HepG2 (cell line): ENCODE measurements around the gene ECSIT. TPM values are rescaled to one million over a fixed set of nuclear protein-coding genes. Genes with fewer than 3 reads are reported as not detected.
"Not testable (repeated sequence)": the region's sequence is repeated elsewhere in the genome, so short reads cannot be mapped to it uniquely, and the experiment has no call there.

ENCODE experiments used
- ATAC-seq: fragments of 200-7000 bp; cut with Tn5 transposase; 3 replicates; pipeline ENCODE4 v1.9.1; 2020; ENCODE audit warnings: mild to moderate bottlenecking, moderate library complexity
- BruUV-seq: library from RNA; stranded (reverse); fragments of 400-500 nt; replicated peaks from 2 replicates; lab custom pipeline; 2021; lab: Mats Ljungman, UMichigan
- CTCF ChIA-PET: fragments of 300-600 bp; formaldehyde crosslinking; extraction: SDS; loops from one replicate; lab custom pipeline; 2021; ENCODE audit warnings: low total read pairs, inconsistent platforms, low intra/inter-chr PET ratio; lab: Yijun Ruan, JAX
- POLR2A ChIA-PET: fragments of 350-600 bp; sonication (Branson Sonifier 250); formaldehyde crosslinking; loops from one replicate; lab custom pipeline; 2020; ENCODE audit warnings: antibody characterized with exemption, inconsistent platforms; lab: Yijun Ruan, JAX
- DNase-seq: peaks from one replicate; pipeline ENCODE4 v3.0.0-alpha.2; 2015; ENCODE audit warnings: low spot score
- FAIRE-seq: peaks from 3 replicates; lab custom pipeline; 2011; peaks lifted over from hg19 to GRCh38; lab: Jason Lieb, UNC
- H2AFZ ChIP-seq: one replicate; pipeline ENCODE4 v1.6.1; 2011; ENCODE audit warnings: low read length, inconsistent platforms
- H3K27ac ChIP-seq: fragments of 300-600 bp; 3 replicates; pipeline ENCODE4 v1.8.0; 2011; ENCODE audit warnings: mixed run types, mild to moderate bottlenecking, mixed read lengths, low read length, inconsistent platforms; ENCODE audit not compliant: insufficient read depth; ENCODE audit errors: extremely low read length
- H3K27me3 ChIP-seq, 2 experiments: fragments of 200-600 bp in 1 of 2; 2 replicates in 1 of 2; 3 replicates in 1 of 2; pipeline versions ENCODE4 v1.6.0 to v1.8.0; 2011; ENCODE audit warnings: low read length in 2 of 2, mild to moderate bottlenecking in 2 of 2, moderate library complexity in 2 of 2, inconsistent platforms in 1 of 2; ENCODE audit not compliant: insufficient read depth in 2 of 2, control insufficient read depth in 1 of 2
- H3K36me3 ChIP-seq, 2 experiments: fragments of 200-600 bp in 1 of 2; replicated peaks in 1 of 2; 2 replicates in 1 of 2; 3 replicates in 1 of 2; pipeline versions ENCODE4 v1.5.1 to v1.8.0; 2011; ENCODE audit warnings: low read length in 2 of 2, inconsistent platforms in 1 of 2; ENCODE audit not compliant: insufficient read depth in 2 of 2, control insufficient read depth in 1 of 2
- H3K4me1 ChIP-seq: 2 replicates; pipeline ENCODE4 v1.5.1; 2012; ENCODE audit warnings: low read length, inconsistent platforms; ENCODE audit not compliant: insufficient read depth
- H3K4me2 ChIP-seq: 2 replicates; pipeline ENCODE4 v1.6.0; 2011; ENCODE audit warnings: low read depth, low read length, inconsistent platforms
- H3K4me3 ChIP-seq, 3 experiments: fragments of 200-600 bp in 1 of 3; sonication (generic), shearing (Covaris generic) in 1 of 3; replicated peaks in 1 of 3; 2 replicates each; pipeline ENCODE4 v1.5.1; 2011 to 2016; ENCODE audit warnings: low read length in 3 of 3, inconsistent platforms in 2 of 3, low read depth in 2 of 3, mild to moderate bottlenecking in 2 of 3, control low read depth in 1 of 3, mixed read lengths in 1 of 3; ENCODE audit not compliant: insufficient read depth in 1 of 3
- H3K79me2 ChIP-seq: one replicate; pipeline ENCODE4 v1.6.1; 2011; ENCODE audit warnings: low read length, inconsistent platforms; ENCODE audit not compliant: insufficient read depth
- H3K9ac ChIP-seq: 2 replicates; pipeline ENCODE4 v1.6.0; 2011; ENCODE audit warnings: mild to moderate bottlenecking, low read depth, low read length, inconsistent platforms; ENCODE audit not compliant: insufficient read depth
- H3K9me3 ChIP-seq: 2 replicates; pipeline ENCODE4 v1.5.1; 2012; ENCODE audit warnings: mild to moderate bottlenecking, low read length
- H4K20me1 ChIP-seq: 2 replicates; pipeline ENCODE4 v1.6.0; 2011; ENCODE audit warnings: inconsistent platforms, mild to moderate bottlenecking, low read length, moderate library complexity; ENCODE audit not compliant: insufficient read depth
- ATF2 ChIP-seq: sonication (generic); formaldehyde crosslinking; IDR thresholded peaks from 2 replicates; pipeline ENCODE4 v1.4.0; 2020; ENCODE audit warnings: missing genetic modification reagents
- FLYWCH1 ChIP-seq: sonication (generic); formaldehyde crosslinking; IDR thresholded peaks from 2 replicates; pipeline ENCODE4 v1.8.1; 2023; ENCODE audit warnings: mild to moderate bottlenecking, missing genetic modification reagents
- KDM1A ChIP-seq: IDR thresholded peaks from 2 replicates; pipeline ENCODE4 v1.6.1; 2016; ENCODE audit warnings: missing compliant biosample characterization
- MXD1 ChIP-seq: sonication (generic); formaldehyde crosslinking; IDR thresholded peaks from 2 replicates; pipeline ENCODE4 v1.4.0; 2020; ENCODE audit warnings: mild to moderate bottlenecking, missing genetic modification reagents
- NFATC3 ChIP-seq: sonication (generic); formaldehyde crosslinking; IDR thresholded peaks from 2 replicates; pipeline ENCODE4 v1.5.1; 2020; ENCODE audit warnings: mild to moderate bottlenecking, missing genetic modification reagents
- ZC3H13 ChIP-seq: sonication (generic); formaldehyde crosslinking; IDR thresholded peaks from 2 replicates; pipeline ENCODE4 v1.8.1; 2023; ENCODE audit warnings: mild to moderate bottlenecking, missing genetic modification reagents, moderate library complexity
- ZMYM3 ChIP-seq: sonication (generic); formaldehyde crosslinking; IDR thresholded peaks from 2 replicates; pipeline ENCODE4 v1.5.1; 2020; ENCODE audit warnings: mild to moderate bottlenecking, missing genetic modification reagents
- ZNF512B ChIP-seq: sonication (generic); formaldehyde crosslinking; IDR thresholded peaks from 2 replicates; pipeline ENCODE4 v1.5.1; 2020; ENCODE audit warnings: missing genetic modification reagents, mild to moderate bottlenecking, borderline replicate concordance
- ZNF629 ChIP-seq: sonication (generic); formaldehyde crosslinking; conservative IDR thresholded peaks from 2 replicates; pipeline ENCODE4 v1.5.0; 2020; ENCODE audit warnings: missing genetic modification reagents
- WGBS: methylation state at CpG from one replicate; pipeline ENCODE4 v1.1.6; 2017; ENCODE audit warnings: low lambda C conversion rate; 5-methylcytosine and 5-hydroxymethylcytosine counted together
- in situ Hi-C: cut with HindIII; loops from 2 replicates; pipeline ENCODE4 v1.10.0; 2017; ENCODE audit warnings: low pct_unique_long_range_greater_than_20kb; ENCODE audit not compliant: extremely low pct_ligation_motif_present
- intact Hi-C: fragments of 100-400 bp; cut with micrococcal nuclease; formaldehyde crosslinking; loops from one replicate; pipeline ENCODE4 v1.10.0; 2022; ENCODE audit not compliant: unreplicated experiment
- polyA plus RNA-seq, 8 experiments: library from polyadenylated mRNA; depleted of rRNA in 3 of 8; stranded (reverse) in 7 of 8; unstranded in 1 of 8; fragments of >200 nt; fragmentation: Illumina TruSeq in 4 of 8; extraction: Trizol in 4 of 8; gene quantifications; 2 replicates each; pipeline versions ENCODE4 v1.2.1 to v1.2.3, GENCODE V29; 2011 to 2016; ENCODE audit warnings: low read depth in 4 of 8, missing spikeins in 1 of 8, mixed read lengths in 1 of 8; ENCODE audit not compliant: insufficient read depth in 1 of 8
- total RNA-seq, 5 experiments: library from RNA; depleted of rRNA; stranded (reverse); fragments of >200 nt; fragmentation: Illumina TruSeq; extraction: Trizol; gene quantifications; 2 replicates each; pipeline ENCODE4 v1.2.3, GENCODE V29; 2016; ENCODE audit warnings: low read depth in 1 of 5

The ECSIT gene
- total and polyA plus RNA-seq, 2 of the 13 experiments (the other 11 are each of a cell fraction or from before 2014, with no cell fraction given): 36.4 to 62.3 TPM

- no peak for TF ChIP-seq MXD1 (CRISPR knock-in tag)
- TF ChIP-seq KDM1A (CRISPR knock-in tag): 0 out of 2 replicates have a peak, but pooled peaks have one; percentile 27
- TF ChIP-seq ZMYM3: peak; percentile 88
- TF ChIP-seq FLYWCH1 (CRISPR knock-in tag): no peak
- TF ChIP-seq, all 625 proteins: peak for 5
Observed at GRCh38 chr19:11460207-11460606, 68.7 kb downstream of the ECSIT start (continued).

- DNase-seq, FAIRE-seq, BruUV-seq, H3K36me3 ChIP-seq, CTCF ChIA-PET, POLR2A ChIA-PET, H3K27ac ChIP-seq, ATAC-seq, H3K4me2 ChIP-seq, H3K79me2 ChIP-seq, H3K9ac ChIP-seq, H3K4me3 ChIP-seq, intact Hi-C loops, H4K20me1 ChIP-seq, H3K4me1 ChIP-seq, H2AFZ ChIP-seq, H3K9me3 ChIP-seq: not testable (repeated sequence)
- H3K27me3 ChIP-seq: peaks cover 1 to 12% of the 10 kb centered on the region in 2 experiments; a peak in 2 of 5 replicates
- WGBS: 28% methylated on average over 11 of the region's 11 CpGs
- in situ Hi-C loops: loop anchor here (10.0 kb wide), 1 partner anchor 174 kb away; no protein-coding TSS in a partner anchor
Observed at GRCh38 chr19:11458912-11459311, 70.0 kb downstream of the ECSIT start.

- H3K79me2 ChIP-seq: no peaks in the 10 kb centered on the region
- TF ChIP-seq ZNF512B (CRISPR knock-in tag): no peak
- TF ChIP-seq NFATC3: no peak
- peak; percentile 56 for TF ChIP-seq ZNF629
- no peak for TF ChIP-seq ATF2 (CRISPR knock-in tag)
- TF ChIP-seq ZC3H13 (CRISPR knock-in tag): no peak
- DNase-seq (no peak), FAIRE-seq (no peak), ATAC-seq (no peak)
- H3K27ac ChIP-seq: no peak overlapping the region
- no peak overlapping the region for H3K9ac ChIP-seq
- WGBS: 47% methylated on average over 19 of the region's 19 CpGs
- H4K20me1 ChIP-seq: no peaks in the 10 kb centered on the region
- in situ Hi-C loops: loop anchor here (10.0 kb wide), 1 partner anchor 174 kb away; no protein-coding TSS in a partner anchor
- H3K4me3 ChIP-seq: no peak overlapping the region
- no peaks in the 10 kb centered on the region for H3K9me3 ChIP-seq
- peaks cover 10% of the 10 kb centered on the region for H3K4me1 ChIP-seq
- BruUV-seq: no TSS peak
- ChIA-PET POLR2A (no interaction called here), CTCF (no interaction called here)
- H3K36me3 ChIP-seq: no peaks in the 10 kb centered on the region
- H3K27me3 ChIP-seq: peaks cover 1 to 12% of the 10 kb centered on the region in 2 experiments; a peak in 2 of 5 replicates
- no peak overlapping the region for H3K4me2 ChIP-seq
- no peak overlapping the region for H2AFZ ChIP-seq
- intact Hi-C loops: no loop called here
Observed at GRCh38 chr19:11458236-11458900, 70.6 kb downstream of the ECSIT start.
